GM19324 (cell line): ENCODE results near the gene TGFBR3.

ENCODE experiments used
- ATAC-seq: cut with Tn5 transposase; IDR thresholded peaks from one replicate; pipeline ENCODE4 v1.9.1; 2021; ENCODE audit warnings: mild to moderate bottlenecking, moderate library complexity; ENCODE audit not compliant: unreplicated experiment, low FRiP score

TGFBR3 gene

GRCh38 chr1:91720044-91720443 lies 165.9 kb downstream of the TGFBR3 start:
- no peak for ATAC-seq

- ATAC-seq: no peak
Observed at GRCh38 chr1:91718877-91719276, 167.1 kb downstream of the TGFBR3 start.

GRCh38 chr1:91718368-91718767 lies 167.6 kb downstream of the TGFBR3 start:
- ATAC-seq: no peak

- ATAC-seq: no peak
Observed at GRCh38 chr1:91717839-91718238, 168.1 kb downstream of the TGFBR3 start.

- ATAC-seq: no peak
Observed at GRCh38 chr1:91716339-91716738, 169.6 kb downstream of the TGFBR3 start.

- ATAC-seq: no peak
Observed at GRCh38 chr1:91715416-91716000, 170.4 kb downstream of the TGFBR3 start.

- no peak for ATAC-seq
Observed at GRCh38 chr1:91714867-91715381, 171.0 kb downstream of the TGFBR3 start.

GRCh38 chr1:91712981-91713841 lies 172.7 kb downstream of the TGFBR3 start:
- ATAC-seq: no peak

- ATAC-seq: no peak
Observed at GRCh38 chr1:91712393-91712792, 173.6 kb downstream of the TGFBR3 start.

GRCh38 chr1:91711504-91712247 lies 174.3 kb downstream of the TGFBR3 start:
- ATAC-seq: no peak

GRCh38 chr1:91710261-91710660 lies 175.7 kb downstream of the TGFBR3 start:
- ATAC-seq: no peak

- ATAC-seq: no peak
Observed at GRCh38 chr1:91708691-91709090, 177.3 kb downstream of the TGFBR3 start.

- no peak for ATAC-seq
Observed at GRCh38 chr1:91707890-91708218, 178.1 kb downstream of the TGFBR3 start.

GRCh38 chr1:91707114-91707889 lies 178.6 kb downstream of the TGFBR3 start:
- ATAC-seq: no peak

- no peak for ATAC-seq
Observed at GRCh38 chr1:91706140-91706957, 179.6 kb downstream of the TGFBR3 start.

- ATAC-seq: no peak
Observed at GRCh38 chr1:91704746-91705145, 181.2 kb downstream of the TGFBR3 start.

GRCh38 chr1:91703095-91703494 lies 182.9 kb downstream of the TGFBR3 start:
- ATAC-seq: no peak

- no peak for ATAC-seq
Observed at GRCh38 chr1:91701472-91701869, 184.5 kb downstream of the TGFBR3 start.

- no peak for ATAC-seq
Observed at GRCh38 chr1:91700771-91701471, 185.0 kb downstream of the TGFBR3 start.
